OCI-LY1 (cell line): ENCODE measurements around the gene DENND1B.

Experiments
- CTCF ChIP-seq: fragments of 200-600 bp; sonication (generic), shearing (Covaris generic); IDR thresholded peaks from 2 replicates; pipeline ENCODE4 v1.5.1; 2017; ENCODE audit warnings: mild to moderate bottlenecking, antibody characterized with exemption, low read length, moderate library complexity, mixed read lengths
- EZH2 ChIP-seq: fragments of 200-600 bp; sonication (generic), shearing (Covaris generic); IDR thresholded peaks from 2 replicates; pipeline ENCODE4 v1.8.0; 2017; ENCODE audit warnings: borderline replicate concordance, mixed run types, mild to moderate bottlenecking, antibody characterized with exemption, low read length, moderate library complexity, mixed read lengths

- TF ChIP-seq CTCF (no peak), EZH2 (no peak)
These were observed 203.1 kb downstream of the DENND1B start for GRCh38 chr1:197572169-197572568.
